Heart left ventricle (tissue), 13 donors: ENCODE measurements around the gene MEOX2.

Experiments used
- CTCF ChIP-seq, 12 donors: fragments of 200-600 bp; sonication (generic) in 4 of 12; IDR thresholded peaks; one replicate each; pipeline versions ENCODE4 v1.5.0 to v1.8.0; 2018 to 2022; ENCODE audit warnings: antibody characterized with exemption in 12 of 12, mild to moderate bottlenecking in 5 of 12
- POLR2A ChIP-seq, 2 donors: fragments of 450-650 bp; IDR thresholded peaks; one replicate each; pipeline ENCODE4 v1.6.1; 2017; ENCODE audit warnings: antibody characterized with exemption in 2 of 2, mild to moderate bottlenecking in 2 of 2, moderate library complexity in 2 of 2
- donor health status: ischemic (EF 13 %, LVEDD 7.1; RV severe dilation, severe dysfunction).
- donor health status: DM: no; HTN: yes; CAD: no.
- donor health status: DM: no; HTN: no; CAD: no.
- donor health status: ischemic (EF 25% LVEDD 6.9; RV normal size, moderate dysfunction).
- donor health status: ischemic (EF 25% LVEDD 5.7; RV mildly dilated, moderate dysfunction).
- donor health status: ischemic (EF 35%, LVEDD 5.7; RV mildly dilated, moderate dysfunction).
- donor health status: nonischemic (EF 11% LVEDD 7.7; RV severe dilation, severe dysfunction).
- donor health status: DM: yes; HTN: yes; CAD: no.
- donor health status: PGD.
- donor health status: ischemic (EF 29% LVEDD 5.4; RV normal size, mild dysfunction).
- donor health status: nonischemic (EF 23%, LVEDD 6.1; RV moderate dilation, normal function).

GRCh38 chr7:15577600-15577999, 108.9 kb downstream of the MEOX2 start:
- no peak for TF ChIP-seq CTCF (IDR thresholded peaks at IDR 0.05)
- no peak for TF ChIP-seq POLR2A (IDR thresholded peaks at IDR 0.05)
